Measurements from ENCODE around the gene NFIL3.
"Not testable (repeated sequence)": the region's sequence is repeated elsewhere in the genome, so short reads cannot be mapped to it uniquely, and the experiment has no call there.

The NFIL3 gene, protein sequence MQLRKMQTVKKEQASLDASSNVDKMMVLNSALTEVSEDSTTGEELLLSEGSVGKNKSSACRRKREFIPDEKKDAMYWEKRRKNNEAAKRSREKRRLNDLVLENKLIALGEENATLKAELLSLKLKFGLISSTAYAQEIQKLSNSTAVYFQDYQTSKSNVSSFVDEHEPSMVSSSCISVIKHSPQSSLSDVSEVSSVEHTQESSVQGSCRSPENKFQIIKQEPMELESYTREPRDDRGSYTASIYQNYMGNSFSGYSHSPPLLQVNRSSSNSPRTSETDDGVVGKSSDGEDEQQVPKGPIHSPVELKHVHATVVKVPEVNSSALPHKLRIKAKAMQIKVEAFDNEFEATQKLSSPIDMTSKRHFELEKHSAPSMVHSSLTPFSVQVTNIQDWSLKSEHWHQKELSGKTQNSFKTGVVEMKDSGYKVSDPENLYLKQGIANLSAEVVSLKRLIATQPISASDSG

DNA sequence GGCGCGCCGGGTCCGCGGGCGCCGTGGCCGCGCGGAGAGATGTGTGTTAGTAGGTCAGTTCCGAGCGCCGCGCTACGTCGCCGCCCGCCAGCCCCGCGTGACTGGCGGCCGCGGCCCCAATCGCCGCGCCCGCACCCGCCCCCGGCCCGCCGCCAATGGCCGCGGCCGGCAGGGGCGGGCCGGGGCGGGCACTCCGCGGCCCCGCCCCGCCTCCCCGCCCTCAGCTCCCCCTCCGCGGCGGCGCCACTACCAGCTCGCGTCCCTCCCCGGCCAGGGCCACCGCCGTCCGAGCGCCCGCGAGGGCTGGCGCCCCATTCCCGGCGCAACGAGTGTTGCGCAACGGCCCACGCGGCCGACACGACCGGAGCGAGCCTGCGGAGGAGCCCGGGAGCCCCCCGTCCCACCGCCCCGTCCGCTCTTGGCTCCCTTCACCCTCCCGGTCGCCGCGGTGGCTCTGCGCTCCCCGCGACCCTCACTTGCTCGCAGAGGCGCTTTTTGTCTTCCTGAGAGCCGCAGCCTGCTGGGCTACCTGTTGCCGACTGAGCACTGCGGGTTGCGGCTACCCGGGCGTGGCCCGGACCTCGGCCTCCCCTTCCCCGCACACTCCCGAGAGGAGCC, at the start of gene NFIL3:
Gene NFIL3 (minus strand): TSS at position 48 of the 618 bp plus-strand sequence. CDS start 13,098 bp downstream, outside the sequence.
- DNase-seq: peak; percentile 70 to 85

GRCh38 chr9:91471524-91471923, 47.9 kb upstream of the NFIL3 start:
- DNase-seq: not testable (repeated sequence)

GRCh38 chr9:91465420-91465819, 41.8 kb upstream of the NFIL3 start:
- no peak for DNase-seq

GRCh38 chr9:91458906-91459305, 35.3 kb upstream of the NFIL3 start:
- DNase-seq: no peak

DNA sequence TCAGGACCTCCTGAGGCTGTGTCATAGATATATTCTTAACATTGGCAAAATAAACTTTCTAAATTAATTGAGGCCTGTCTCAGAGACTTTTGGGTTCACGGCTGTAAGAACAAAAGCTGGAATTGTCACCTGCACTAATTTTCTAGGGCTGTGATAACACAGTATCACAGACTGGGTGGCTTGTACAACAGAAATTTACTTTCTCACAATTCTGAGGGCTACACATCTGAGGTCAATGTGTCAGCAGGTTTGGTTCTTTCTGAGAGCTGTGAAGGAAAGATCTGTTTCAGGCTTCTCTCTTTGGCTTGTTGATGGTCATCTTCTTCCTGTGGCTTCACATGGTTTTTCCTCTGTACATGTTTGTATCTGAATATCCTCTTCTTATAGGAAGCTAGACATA, 29.2 kb upstream of the NFIL3 start:
- DNase-seq: no peak

DNA sequence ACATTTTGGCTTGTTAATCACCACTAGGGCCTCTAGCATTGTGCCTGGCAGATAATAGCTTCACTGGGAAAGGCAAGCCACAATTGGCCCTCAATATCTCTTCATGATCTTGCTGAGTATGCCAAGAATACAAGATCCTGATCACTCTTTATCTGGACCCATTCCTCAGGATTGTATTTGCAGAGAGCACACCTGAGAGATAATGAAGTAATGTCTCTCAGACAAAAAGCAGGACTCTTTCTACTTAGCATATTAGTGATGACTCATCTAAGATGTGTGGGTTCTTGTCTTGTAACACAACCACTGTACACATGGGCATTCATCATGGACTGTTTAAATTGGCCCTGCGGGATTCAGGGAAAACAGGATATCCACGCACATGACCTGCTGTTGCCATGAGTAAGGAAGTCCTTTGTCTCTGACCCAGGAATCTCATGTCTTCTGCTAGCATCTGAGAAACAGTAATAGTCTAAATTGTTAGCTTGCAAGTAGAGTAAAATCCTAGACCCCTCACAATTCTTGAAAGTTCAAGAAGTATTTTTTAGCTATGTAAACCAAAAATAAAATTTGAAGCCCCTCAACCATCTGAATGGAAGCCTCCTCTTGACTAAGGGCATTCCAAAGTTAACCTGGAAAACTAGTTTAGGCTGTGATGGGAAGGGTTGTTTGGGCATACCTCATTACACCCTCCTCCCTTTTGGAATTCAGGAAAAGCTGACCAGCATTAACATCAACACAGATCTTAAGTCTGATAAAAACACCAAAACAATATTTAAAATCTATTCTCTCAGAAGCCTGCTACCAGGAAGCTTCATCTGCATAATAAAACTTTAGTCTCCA, 28.0 kb upstream of the NFIL3 start:
- no peak for DNase-seq

- no peak for DNase-seq
Observed at GRCh38 chr9:91445135-91445534, 21.5 kb upstream of the NFIL3 start.

DNA sequence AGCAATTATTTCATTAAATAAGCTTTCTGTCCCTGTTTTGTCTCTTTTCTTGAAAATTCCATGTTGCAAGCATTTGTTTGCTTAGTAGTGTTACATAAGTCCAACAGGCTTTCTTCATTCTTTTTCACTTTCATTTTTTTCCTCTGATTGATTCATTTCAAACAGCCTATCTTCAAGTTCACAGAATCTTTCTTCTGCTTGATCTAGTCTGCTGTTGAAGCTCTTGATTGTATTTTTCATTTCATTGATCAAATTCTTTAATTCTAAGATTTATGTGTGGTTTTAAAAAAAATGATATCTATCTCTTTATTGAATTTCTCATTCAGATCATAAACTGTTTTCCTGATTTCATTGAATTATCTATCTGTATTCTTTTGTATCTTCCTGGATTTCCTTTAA, 20.4 kb upstream of the NFIL3 start:
- no peak for DNase-seq

DNA sequence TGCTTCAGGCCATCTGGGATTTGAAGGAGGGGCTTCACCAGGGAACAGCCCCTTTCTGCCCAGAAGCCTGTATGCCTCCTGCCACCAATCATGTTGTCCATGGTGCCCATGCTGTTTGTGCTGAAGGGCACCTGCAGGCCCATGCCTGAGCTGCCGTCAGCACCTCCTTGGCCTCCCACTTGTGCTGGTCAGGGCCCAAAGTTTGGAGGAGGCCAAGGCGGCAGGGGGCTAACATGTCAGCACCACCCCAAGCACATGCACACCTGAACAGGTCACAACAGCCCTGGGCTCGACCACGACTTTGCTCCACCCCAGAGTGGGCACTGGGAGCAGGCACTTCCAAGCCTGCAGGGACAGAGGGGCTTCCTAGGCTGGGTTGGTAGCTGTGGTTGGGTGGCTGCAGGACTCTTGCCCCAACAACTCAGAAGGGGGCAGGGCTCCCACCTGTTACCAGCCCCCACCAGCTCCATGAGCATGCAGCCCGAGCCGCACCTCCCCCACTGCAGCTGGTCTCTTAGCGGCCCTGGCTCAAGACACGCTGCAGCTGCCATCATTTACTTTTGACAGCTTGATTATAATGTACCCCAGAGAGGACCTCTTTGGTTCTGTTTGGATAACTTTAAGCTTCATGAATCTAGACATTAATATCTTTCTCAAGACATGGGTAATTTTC, 19.8 kb upstream of the NFIL3 start:
- DNase-seq: peak in 1 of 2 experiments; percentile 17

GRCh38 chr9:91436841-91437240, 13.2 kb upstream of the NFIL3 start:
- no peak for DNase-seq

DNA sequence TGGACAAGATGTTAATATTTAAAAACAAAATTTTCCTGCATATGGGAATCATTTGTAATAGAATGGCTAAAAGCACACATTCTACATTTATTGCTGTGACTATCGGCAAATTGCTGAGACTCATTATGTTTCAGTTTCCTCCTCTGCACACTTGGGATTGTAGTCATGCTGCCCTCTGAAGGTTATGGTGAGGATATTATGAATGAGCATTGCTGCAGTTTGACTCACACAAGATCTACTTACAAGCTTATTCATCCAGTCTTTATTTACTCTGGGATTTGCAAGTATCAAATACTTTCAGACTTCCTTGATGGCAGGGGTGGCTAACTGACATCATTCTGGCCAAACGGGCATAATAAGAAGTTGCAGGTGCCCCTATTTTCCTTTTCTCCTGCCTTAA, 9.5 kb upstream of the NFIL3 start:
- DNase-seq: peak in 1 of 2 experiments; percentile 44

DNA sequence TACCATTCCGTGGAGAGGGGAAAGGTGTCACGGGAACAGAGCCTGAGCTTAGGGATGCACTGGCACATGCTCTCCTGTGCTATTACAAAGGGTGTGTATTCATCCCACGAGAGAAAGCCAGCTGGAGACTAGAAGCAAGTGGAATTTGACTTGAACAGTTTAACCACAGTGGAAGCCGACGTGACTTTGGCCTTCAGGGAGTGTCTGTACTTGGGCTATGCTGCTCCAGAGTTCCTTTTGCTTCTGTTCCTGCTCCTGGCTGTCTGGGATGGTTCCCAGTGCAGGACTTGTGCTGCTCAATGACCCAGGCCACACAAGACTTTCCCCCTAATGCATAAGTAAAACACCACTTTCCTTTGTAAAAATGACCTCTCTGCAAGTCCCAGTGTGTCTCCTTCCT, 7.9 kb upstream of the NFIL3 start:
- no peak for DNase-seq

DNA sequence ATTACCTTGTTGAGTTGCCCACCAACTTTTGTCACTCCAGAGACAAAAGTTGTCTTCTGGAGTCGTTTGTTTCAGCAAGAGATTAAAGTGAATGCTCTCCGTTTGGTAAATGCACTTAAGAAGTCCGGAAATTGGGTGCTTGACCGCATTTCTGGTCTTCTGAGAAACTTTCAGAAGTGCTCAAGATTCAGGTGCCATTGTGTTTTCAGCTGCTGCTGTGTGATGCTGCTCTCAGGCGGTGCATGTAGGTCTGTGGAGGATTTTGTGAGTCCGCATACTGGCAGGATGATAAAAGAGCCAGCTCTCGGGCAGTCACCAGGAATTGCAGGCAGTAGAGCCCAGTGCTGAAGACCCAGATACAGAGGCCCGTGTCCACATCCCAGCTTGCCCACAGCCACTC, 5.9 kb upstream of the NFIL3 start:
- no peak for DNase-seq

DNA sequence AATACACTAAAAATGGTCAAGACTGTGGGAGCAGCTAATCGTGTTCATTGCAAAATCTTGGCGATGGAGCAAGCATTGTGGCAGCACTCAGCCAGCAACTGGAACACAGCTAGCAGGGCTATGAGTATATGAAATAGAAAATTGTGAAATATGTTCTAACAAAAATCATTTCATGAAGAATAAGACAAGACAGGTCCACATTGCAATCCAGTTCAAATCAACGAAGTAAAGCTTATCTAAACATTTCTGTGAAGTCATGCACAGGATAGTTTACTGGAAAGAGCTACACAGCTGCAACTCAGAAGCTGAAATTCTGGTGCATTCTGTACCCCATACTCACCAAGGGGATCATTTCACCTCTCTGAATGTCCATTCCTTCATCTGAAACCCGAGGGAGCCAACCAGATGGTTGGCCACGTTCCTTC, 5.3 kb upstream of the NFIL3 start:
- DNase-seq: no peak

GRCh38 chr9:91428436-91428835, 4.8 kb upstream of the NFIL3 start:
- DNase-seq: no peak

GRCh38 chr9:91427873-91428272, 4.2 kb upstream of the NFIL3 start:
- no peak for DNase-seq

DNA sequence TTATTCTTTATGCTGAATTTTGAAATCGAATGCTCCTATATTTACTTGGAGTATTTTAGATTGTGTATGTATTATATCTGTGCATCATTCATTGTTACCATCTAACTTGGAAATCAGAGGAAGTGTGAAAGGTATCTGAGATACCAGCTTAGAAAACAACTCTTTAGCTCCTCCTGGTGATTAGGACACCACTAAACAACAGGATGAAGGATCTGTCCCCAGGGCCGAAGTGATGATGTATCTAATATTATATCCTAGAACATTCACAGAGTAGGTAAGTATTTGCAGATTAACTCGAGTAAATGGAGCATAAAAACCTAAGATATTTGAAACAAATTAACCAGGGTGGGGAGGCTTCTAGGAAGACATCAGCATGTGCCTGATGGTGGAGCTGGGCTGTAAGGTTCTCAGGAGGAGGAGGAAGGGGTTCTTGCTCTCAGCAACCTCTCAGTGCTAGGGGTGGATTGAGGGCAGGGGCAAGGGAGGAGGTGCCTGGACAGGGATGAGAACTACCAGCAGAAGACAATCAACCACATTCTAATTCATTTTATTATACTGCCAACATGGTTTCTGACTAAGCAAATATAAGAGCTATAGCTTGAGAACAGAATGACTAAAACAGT, 2.6 kb upstream of the NFIL3 start:
- DNase-seq: peak; percentile 22 to 62

- no peak for DNase-seq
Observed at GRCh38 chr9:91425271-91425670, 1.6 kb upstream of the NFIL3 start.

DNA sequence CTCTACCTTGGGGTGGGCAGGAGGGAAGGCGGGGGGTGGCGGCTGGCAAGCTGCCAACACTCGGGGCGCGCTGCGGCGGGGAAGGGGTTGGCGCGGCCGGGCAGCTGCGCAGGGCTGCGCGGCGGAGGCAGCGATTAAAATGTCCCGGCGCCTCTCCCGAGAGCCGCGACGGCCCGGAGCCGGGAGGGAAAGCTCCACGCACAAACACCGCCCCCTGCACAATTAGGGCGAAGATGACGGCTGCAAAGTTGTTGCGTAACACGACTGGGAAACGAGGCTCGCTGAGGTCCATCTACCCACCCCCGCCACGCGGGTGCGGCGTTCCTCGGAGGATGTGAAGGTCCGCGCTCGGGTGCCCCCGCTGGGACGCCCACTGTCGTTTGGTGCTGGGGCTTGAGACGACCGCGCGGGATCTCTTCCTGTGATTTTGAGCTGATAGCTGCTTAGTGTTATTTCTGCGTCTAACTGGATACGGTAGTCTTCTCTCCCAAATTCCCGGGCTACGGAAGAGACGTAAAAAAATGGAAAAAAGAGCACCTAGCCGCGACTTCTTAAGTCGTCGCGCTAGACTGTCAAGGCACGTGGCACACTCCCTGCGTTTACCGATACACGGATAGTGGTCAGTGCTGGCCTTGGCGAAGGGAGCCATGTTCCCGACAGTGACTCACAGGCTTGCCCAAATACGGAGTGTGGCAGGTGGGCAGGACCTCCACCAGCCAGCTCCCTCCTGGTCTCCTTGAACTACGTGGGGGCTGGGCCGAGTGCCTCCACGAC, 958 bp upstream of the NFIL3 start:
- DNase-seq: peak; percentile 51 to 60

DNA sequence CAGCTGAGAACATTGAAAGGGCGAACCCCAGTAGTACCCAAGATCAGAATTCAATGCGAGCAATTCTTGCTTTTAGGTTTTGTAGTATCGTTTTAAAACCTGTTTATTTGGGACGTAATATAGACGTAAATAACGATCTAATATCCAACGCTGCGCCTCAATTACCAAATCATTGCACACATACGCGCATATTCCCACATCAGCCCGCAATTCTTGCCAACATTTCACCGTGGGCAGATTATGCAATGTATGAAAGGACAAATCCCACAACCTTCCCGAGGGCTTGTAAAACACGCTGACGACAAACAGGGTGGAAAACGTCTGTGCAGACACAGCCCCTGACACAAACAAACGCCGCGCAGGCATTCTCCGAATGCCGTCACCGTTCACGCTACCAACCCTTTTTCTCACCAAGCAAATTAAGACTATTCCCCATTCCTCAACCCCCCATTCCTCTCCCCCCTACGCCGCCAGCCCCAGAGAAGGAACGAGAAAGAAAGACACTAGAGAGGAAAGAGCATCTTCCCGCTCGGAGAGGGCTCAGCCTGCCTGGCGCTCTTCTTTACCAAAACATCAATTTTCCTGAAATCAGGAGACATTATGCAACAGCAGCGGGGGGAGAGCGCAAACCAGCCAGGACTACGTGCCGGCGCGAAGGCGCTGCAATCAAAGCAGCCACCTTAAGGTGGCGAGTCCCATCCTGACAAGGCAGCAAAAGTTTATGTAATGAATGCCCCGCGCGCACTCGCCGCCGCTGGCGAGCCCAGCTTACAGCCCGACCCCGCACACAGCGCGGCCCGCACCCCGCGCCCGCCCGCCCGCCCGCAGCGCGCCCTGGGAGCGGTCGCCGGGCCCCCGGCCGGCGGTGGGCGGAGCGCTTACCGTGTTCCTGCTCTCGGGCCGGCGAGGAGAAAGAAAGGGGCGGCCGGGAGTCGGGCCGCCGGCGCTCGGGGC, 597 bp downstream of the NFIL3 start:
- DNase-seq: peak; percentile 42 to 72
